Measurements from ENCODE around the gene SEPTIN10.

The SEPTIN10 gene

GRCh38 chr2:109527079-109527478, 86.7 kb downstream of the SEPTIN10 start:
- Histone ChIP-seq H3K27me3 (ENCODE audit: insufficient read depth, poor library complexity, severe bottlenecking) (no peaks in the 10 kb centered on the region), H3K9me3 (ENCODE audit: severe bottlenecking) (no peaks in the 10 kb centered on the region), H3K27ac (ENCODE audit: poor library complexity, severe bottlenecking) (no peak overlapping the region), H3K36me3 (ENCODE audit: low read depth) (no peaks in the 10 kb centered on the region), H3K4me3 (ENCODE audit: severe bottlenecking) (no peak overlapping the region), H3K4me1 (ENCODE audit: insufficient read depth, poor library complexity, severe bottlenecking) (no peaks in the 10 kb centered on the region)
- TF ChIP-seq CTCF (IDR thresholded peaks at IDR 0.05; ENCODE audit: poor library complexity, severe bottlenecking) = no peak
- ATAC-seq (ENCODE audit: low read depth) (no peak), DNase-seq (ENCODE audit: low spot score) (peak; percentile 26)

- Histone ChIP-seq H3K4me1 (ENCODE audit: insufficient read depth, poor library complexity, severe bottlenecking) (no peaks in the 10 kb centered on the region), H3K9me3 (ENCODE audit: severe bottlenecking) (no peaks in the 10 kb centered on the region), H3K4me3 (ENCODE audit: severe bottlenecking) (no peak overlapping the region), H3K27me3 (ENCODE audit: insufficient read depth, poor library complexity, severe bottlenecking) (no peaks in the 10 kb centered on the region), H3K36me3 (ENCODE audit: low read depth) (no peaks in the 10 kb centered on the region), H3K27ac (ENCODE audit: poor library complexity, severe bottlenecking) (no peak overlapping the region)
- no peak for ATAC-seq (ENCODE audit: low read depth)
- peak; percentile 25 for DNase-seq (ENCODE audit: low spot score)
- no peak for TF ChIP-seq CTCF (IDR thresholded peaks at IDR 0.05; ENCODE audit: poor library complexity, severe bottlenecking)
Observed at GRCh38 chr2:109526442-109526970, 87.3 kb downstream of the SEPTIN10 start.

GRCh38 chr2:109525836-109526235, 87.9 kb downstream of the SEPTIN10 start:
- no peak for ATAC-seq (ENCODE audit: low read depth)

GRCh38 chr2:109523536-109524361, 90.0 kb downstream of the SEPTIN10 start:
- TF ChIP-seq CTCF (IDR thresholded peaks at IDR 0.05; ENCODE audit: poor library complexity, severe bottlenecking) = no peak

More at GRCh38 chr2:109525836-109526235, 87.9 kb downstream of the SEPTIN10 start:
- Histone ChIP-seq H3K4me1 (ENCODE audit: insufficient read depth, poor library complexity, severe bottlenecking) (no peaks in the 10 kb centered on the region), H3K27me3 (ENCODE audit: insufficient read depth, poor library complexity, severe bottlenecking) (no peaks in the 10 kb centered on the region), H3K27ac (ENCODE audit: poor library complexity, severe bottlenecking) (no peak overlapping the region), H3K4me3 (ENCODE audit: severe bottlenecking) (no peak overlapping the region), H3K36me3 (ENCODE audit: low read depth) (no peaks in the 10 kb centered on the region), H3K9me3 (ENCODE audit: severe bottlenecking) (no peaks in the 10 kb centered on the region)
- peak; percentile 11 for DNase-seq (ENCODE audit: low spot score)
- no peak for TF ChIP-seq CTCF (IDR thresholded peaks at IDR 0.05; ENCODE audit: poor library complexity, severe bottlenecking)

GRCh38 chr2:109523121-109523520, 90.6 kb downstream of the SEPTIN10 start:
- H3K27me3 ChIP-seq (ENCODE audit: insufficient read depth, poor library complexity, severe bottlenecking) = no peaks in the 10 kb centered on the region
- no peak for TF ChIP-seq CTCF (IDR thresholded peaks at IDR 0.05; ENCODE audit: poor library complexity, severe bottlenecking)
- peak; percentile 26 for DNase-seq (ENCODE audit: low spot score)

More at GRCh38 chr2:109523536-109524361, 90.0 kb downstream of the SEPTIN10 start:
- Histone ChIP-seq H3K36me3 (ENCODE audit: low read depth) (no peaks in the 10 kb centered on the region), H3K9me3 (ENCODE audit: severe bottlenecking) (no peaks in the 10 kb centered on the region), H3K4me3 (ENCODE audit: severe bottlenecking) (no peak overlapping the region), H3K27me3 (ENCODE audit: insufficient read depth, poor library complexity, severe bottlenecking) (no peaks in the 10 kb centered on the region), H3K4me1 (ENCODE audit: insufficient read depth, poor library complexity, severe bottlenecking) (no peaks in the 10 kb centered on the region), H3K27ac (ENCODE audit: poor library complexity, severe bottlenecking) (no peak overlapping the region)
- ATAC-seq (ENCODE audit: low read depth) = no peak
- peak; percentile 39 for DNase-seq (ENCODE audit: low spot score)

More at GRCh38 chr2:109523121-109523520, 90.6 kb downstream of the SEPTIN10 start:
- Histone ChIP-seq H3K36me3 (ENCODE audit: low read depth) (no peaks in the 10 kb centered on the region), H3K27ac (ENCODE audit: poor library complexity, severe bottlenecking) (no peak overlapping the region), H3K9me3 (ENCODE audit: severe bottlenecking) (no peaks in the 10 kb centered on the region), H3K4me3 (ENCODE audit: severe bottlenecking) (no peak overlapping the region), H3K4me1 (ENCODE audit: insufficient read depth, poor library complexity, severe bottlenecking) (no peaks in the 10 kb centered on the region)
- ATAC-seq (ENCODE audit: low read depth) = no peak

All from RWPE2 (cell line).